ENCODE measurements around the gene PIPOX. TPM values are rescaled to one million over a fixed set of nuclear protein-coding genes. Genes with fewer than 3 reads are reported as not detected.

PIPOX gene
- total RNA-seq, 2 experiments from 2014 or later, result 1.6 to 2.2 TPM

GRCh38 chr17:29090750-29091605 lies 48.0 kb downstream of the PIPOX start:
- Mint-ChIP-seq H3K9me3 (ENCODE audit: low read depth) (no peaks in the 10 kb centered on the region), H3K4me3 (no peak overlapping the region), H3K27ac (no peak overlapping the region), H3K36me3 (peaks cover 7% of the 10 kb centered on the region), H3K27me3 (no peaks in the 10 kb centered on the region), H3K4me1 (no peaks in the 10 kb centered on the region)
- ATAC-seq, result no peak
- no peak for DNase-seq
- CTCF ChIA-PET, result interaction anchor here (0.5 to 2.0 kb wide), 4 partner anchors 10 to 137 kb away, joined by 3 to 6 read pairs (median 4); no protein-coding TSS in a partner anchor

GRCh38 chr17:29091606-29092289 lies 48.8 kb downstream of the PIPOX start:
- Mint-ChIP-seq H3K4me1 (no peaks in the 10 kb centered on the region), H3K9me3 (ENCODE audit: low read depth) (no peaks in the 10 kb centered on the region), H3K27ac (no peak overlapping the region)

GRCh38 chr17:29093090-29093871 lies 50.3 kb downstream of the PIPOX start:
- H3K4me1 Mint-ChIP-seq, result no peaks in the 10 kb centered on the region
- no peaks in the 10 kb centered on the region for H3K9me3 Mint-ChIP-seq (ENCODE audit: low read depth)
- no peaks in the 10 kb centered on the region for H3K27me3 Mint-ChIP-seq
- H3K4me3 Mint-ChIP-seq, result no peak overlapping the region
- peaks cover 4% of the 10 kb centered on the region for H3K36me3 Mint-ChIP-seq
- DNase-seq (no peak), ATAC-seq (no peak)
- CTCF ChIA-PET, result interaction anchor here (1.3 to 1.5 kb wide), 4 partner anchors 23 to 157 kb away, joined by 3 to 4 read pairs (median 4); no protein-coding TSS in a partner anchor
- no peak overlapping the region for H3K27ac Mint-ChIP-seq

More at GRCh38 chr17:29091606-29092289, 48.8 kb downstream of the PIPOX start:
- no peak for DNase-seq
- Mint-ChIP-seq H3K36me3 (peaks cover 5% of the 10 kb centered on the region), H3K27me3 (no peaks in the 10 kb centered on the region), H3K4me3 (no peak overlapping the region)
- CTCF ChIA-PET, result interaction anchor here (1.3 to 1.5 kb wide), 3 partner anchors 9 to 159 kb away, joined by 3 to 4 read pairs (median 4); no protein-coding TSS in a partner anchor
- no peak for ATAC-seq

GRCh38 chr17:29094101-29094708 lies 51.3 kb downstream of the PIPOX start:
- no peaks in the 10 kb centered on the region for H3K27me3 Mint-ChIP-seq
- DNase-seq (no peak), ATAC-seq (no peak)
- H3K27ac Mint-ChIP-seq, result no peak overlapping the region
- no peaks in the 10 kb centered on the region for H3K9me3 Mint-ChIP-seq (ENCODE audit: low read depth)
- peaks cover 4% of the 10 kb centered on the region for H3K36me3 Mint-ChIP-seq
- no peaks in the 10 kb centered on the region for H3K4me1 Mint-ChIP-seq
- no peak overlapping the region for H3K4me3 Mint-ChIP-seq
- CTCF ChIA-PET, result interaction anchor here (1.5 to 2.3 kb wide), 2 partner anchors 22 to 129 kb away, joined by 4 to 9 read pairs; no protein-coding TSS in a partner anchor

GRCh38 chr17:29095439-29095838 lies 52.5 kb downstream of the PIPOX start:
- CTCF ChIA-PET, result interaction anchor here (2.3 kb wide), 1 partner anchor 130 kb away, joined by 9 read pairs; no protein-coding TSS in a partner anchor
- H3K36me3 Mint-ChIP-seq, result peaks cover 2% of the 10 kb centered on the region
- H3K4me3 Mint-ChIP-seq, result no peak overlapping the region
- no peak overlapping the region for H3K27ac Mint-ChIP-seq
- no peaks in the 10 kb centered on the region for H3K4me1 Mint-ChIP-seq
- ATAC-seq (no peak), DNase-seq (no peak)
- no peaks in the 10 kb centered on the region for H3K27me3 Mint-ChIP-seq
- no peaks in the 10 kb centered on the region for H3K9me3 Mint-ChIP-seq (ENCODE audit: low read depth)

GRCh38 chr17:29096094-29096493 lies 53.2 kb downstream of the PIPOX start:
- Mint-ChIP-seq H3K27me3 (no peaks in the 10 kb centered on the region), H3K4me3 (no peak overlapping the region), H3K36me3 (peaks cover 2% of the 10 kb centered on the region), H3K4me1 (no peaks in the 10 kb centered on the region), H3K27ac (no peak overlapping the region), H3K9me3 (ENCODE audit: low read depth) (no peaks in the 10 kb centered on the region)
- ATAC-seq (no peak), DNase-seq (no peak)
- CTCF ChIA-PET, result interaction anchor here (2.3 kb wide), 1 partner anchor 130 kb away, joined by 9 read pairs; no protein-coding TSS in a partner anchor

- Mint-ChIP-seq H3K27ac (no peak overlapping the region), H3K9me3 (ENCODE audit: low read depth) (no peaks in the 10 kb centered on the region), H3K4me1 (no peaks in the 10 kb centered on the region), H3K36me3 (peaks cover 5% of the 10 kb centered on the region), H3K4me3 (no peak overlapping the region), H3K27me3 (no peaks in the 10 kb centered on the region)
- ATAC-seq, result no peak
- CTCF ChIA-PET, result no interaction called here
- DNase-seq, result no peak
Measured at GRCh38 chr17:29099527-29099926, 56.6 kb downstream of the PIPOX start.

- Mint-ChIP-seq H3K36me3 (peaks cover 5% of the 10 kb centered on the region), H3K9me3 (ENCODE audit: low read depth) (no peaks in the 10 kb centered on the region), H3K4me1 (no peaks in the 10 kb centered on the region), H3K27ac (peak overlapping the region; percentile 27), H3K4me3 (no peak overlapping the region), H3K27me3 (no peaks in the 10 kb centered on the region)
- no peak for ATAC-seq
- CTCF ChIA-PET, result interaction anchor here (1.4 to 3.8 kb wide), 4 partner anchors 8 to 134 kb away, joined by 4 to 22 read pairs (median 8); no protein-coding TSS in a partner anchor
- DNase-seq, result no peak
Measured at GRCh38 chr17:29100296-29100695, 57.4 kb downstream of the PIPOX start.

GRCh38 chr17:29102046-29102445 lies 59.1 kb downstream of the PIPOX start:
- Mint-ChIP-seq H3K36me3 (peaks cover 8% of the 10 kb centered on the region), H3K27ac (no peak overlapping the region), H3K9me3 (ENCODE audit: low read depth) (no peaks in the 10 kb centered on the region), H3K4me3 (no peak overlapping the region), H3K4me1 (no peaks in the 10 kb centered on the region), H3K27me3 (no peaks in the 10 kb centered on the region)
- ATAC-seq, result no peak
- DNase-seq, result no peak
- CTCF ChIA-PET, result interaction anchor here (1.0 to 3.8 kb wide), 3 partner anchors 10 to 375 kb away, joined by 3 to 22 read pairs (median 11); partner anchors contain the start of gene TLCD1

GRCh38 chr17:29102741-29103181 lies 59.8 kb downstream of the PIPOX start:
- DNase-seq (no peak), ATAC-seq (no peak)
- CTCF ChIA-PET, result interaction anchor here (1.0 to 3.8 kb wide), 3 partner anchors 9 to 376 kb away, joined by 3 to 22 read pairs (median 11); partner anchors contain the start of gene TLCD1
- Mint-ChIP-seq H3K9me3 (ENCODE audit: low read depth) (no peaks in the 10 kb centered on the region), H3K27me3 (no peaks in the 10 kb centered on the region), H3K36me3 (peaks cover 6% of the 10 kb centered on the region), H3K27ac (no peak overlapping the region), H3K4me3 (no peak overlapping the region), H3K4me1 (no peaks in the 10 kb centered on the region)

- DNase-seq (no peak), ATAC-seq (no peak)
- no peaks in the 10 kb centered on the region for H3K27me3 Mint-ChIP-seq
- H3K4me1 Mint-ChIP-seq, result no peaks in the 10 kb centered on the region
- no peaks in the 10 kb centered on the region for H3K9me3 Mint-ChIP-seq (ENCODE audit: low read depth)
- H3K27ac Mint-ChIP-seq, result no peak overlapping the region
- CTCF ChIA-PET, result interaction anchor here (3.8 kb wide), 1 partner anchor 14 kb away, joined by 22 read pairs; no protein-coding TSS in a partner anchor
- no peak overlapping the region for H3K4me3 Mint-ChIP-seq
- peaks cover 8% of the 10 kb centered on the region for H3K36me3 Mint-ChIP-seq
Measured at GRCh38 chr17:29103341-29103740, 60.4 kb downstream of the PIPOX start.

All from activated CD8-positive, alpha-beta memory T cell treated with anti-CD3 and anti-CD28 coated beads, Interleukin-2, amount 10 ng/mL, durations not matched to agents 7 days and 5 days (primary cell).